ENCODE data around the gene NCR3LG1.

DNA sequence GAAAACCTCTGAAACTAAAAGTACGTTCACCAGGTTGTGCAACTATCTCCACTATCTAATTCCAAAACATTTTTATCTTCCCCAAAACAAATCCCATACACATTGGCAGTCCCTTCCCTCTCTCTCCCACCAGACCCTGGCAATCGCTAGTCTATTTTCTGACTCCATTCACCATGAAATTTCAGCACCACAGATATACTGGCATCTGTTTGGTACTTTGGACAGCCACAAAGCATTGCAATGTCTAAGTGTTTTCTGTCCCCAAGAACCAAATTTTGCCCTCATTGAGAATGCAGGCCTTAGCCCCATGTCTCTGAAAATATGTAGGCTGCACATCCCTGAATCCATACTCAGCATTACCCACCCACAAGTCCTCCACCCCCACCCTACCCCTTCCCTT, 64.9 kb downstream of the NCR3LG1 start:
- TF ChIP-seq, protein P1, sequence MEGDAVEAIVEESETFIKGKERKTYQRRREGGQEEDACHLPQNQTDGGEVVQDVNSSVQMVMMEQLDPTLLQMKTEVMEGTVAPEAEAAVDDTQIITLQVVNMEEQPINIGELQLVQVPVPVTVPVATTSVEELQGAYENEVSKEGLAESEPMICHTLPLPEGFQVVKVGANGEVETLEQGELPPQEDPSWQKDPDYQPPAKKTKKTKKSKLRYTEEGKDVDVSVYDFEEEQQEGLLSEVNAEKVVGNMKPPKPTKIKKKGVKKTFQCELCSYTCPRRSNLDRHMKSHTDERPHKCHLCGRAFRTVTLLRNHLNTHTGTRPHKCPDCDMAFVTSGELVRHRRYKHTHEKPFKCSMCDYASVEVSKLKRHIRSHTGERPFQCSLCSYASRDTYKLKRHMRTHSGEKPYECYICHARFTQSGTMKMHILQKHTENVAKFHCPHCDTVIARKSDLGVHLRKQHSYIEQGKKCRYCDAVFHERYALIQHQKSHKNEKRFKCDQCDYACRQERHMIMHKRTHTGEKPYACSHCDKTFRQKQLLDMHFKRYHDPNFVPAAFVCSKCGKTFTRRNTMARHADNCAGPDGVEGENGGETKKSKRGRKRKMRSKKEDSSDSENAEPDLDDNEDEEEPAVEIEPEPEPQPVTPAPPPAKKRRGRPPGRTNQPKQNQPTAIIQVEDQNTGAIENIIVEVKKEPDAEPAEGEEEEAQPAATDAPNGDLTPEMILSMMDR (IDR thresholded peaks at IDR 0.05), result no peak
- no peak for TF ChIP-seq EZH2 (IDR thresholded peaks at IDR 0.05; ENCODE audit: borderline replicate concordance, insufficient read depth, low read depth, low read length, poor library complexity, severe bottlenecking)
